Prostate gland (tissue), 2 donors: Measurements from ENCODE around the gene DCP1B.

ENCODE experiments used
- POLR2A ChIP-seq: fragments of 450-650 bp; IDR thresholded peaks from one replicate; pipeline ENCODE4 v1.6.1; 2016; ENCODE audit warnings: antibody characterized with exemption, mild to moderate bottlenecking
- TF ChIP-seq, protein P1 (sequence below), 4 experiments: fragments of 200-600 bp in 2 of 4; fragments of 450-650 bp in 2 of 4; sonication (generic) in 2 of 4; IDR thresholded peaks; 1 replicate in 3 of 4; 2 replicates in 1 of 4; pipeline ENCODE4 v1.5.1; 2016 to 2019; ENCODE audit warnings: antibody characterized with exemption in 4 of 4, mild to moderate bottlenecking in 2 of 4, moderate library complexity in 2 of 4

DNA sequence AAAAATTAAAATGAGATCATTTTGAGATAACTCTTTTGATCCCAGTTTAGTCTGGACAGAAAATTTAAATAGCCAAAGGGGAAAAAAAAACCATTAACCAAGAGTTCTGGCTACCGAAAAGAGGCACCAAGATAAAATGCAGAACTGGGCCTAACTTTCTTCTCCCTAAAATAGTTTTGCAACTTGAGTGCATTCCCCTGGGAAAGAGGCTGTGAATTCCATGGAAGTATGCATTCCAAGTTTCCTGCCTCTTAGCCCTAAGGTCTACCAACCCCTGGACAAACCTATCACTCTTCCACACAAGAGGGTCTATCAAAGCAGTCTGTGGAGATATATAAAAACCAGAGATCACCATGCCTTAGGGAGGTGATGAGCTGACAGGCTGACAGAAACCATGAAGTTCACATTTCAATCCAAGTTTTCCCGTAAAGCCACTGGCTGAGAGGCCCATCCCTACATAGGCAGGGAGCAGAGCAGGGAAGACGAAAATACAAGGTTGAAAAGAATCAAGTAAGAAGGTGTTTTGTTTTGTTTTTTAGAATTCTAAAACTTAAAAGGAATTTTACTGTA is 33.8 kb downstream of the DCP1B start:
- TF ChIP-seq, protein P1, sequence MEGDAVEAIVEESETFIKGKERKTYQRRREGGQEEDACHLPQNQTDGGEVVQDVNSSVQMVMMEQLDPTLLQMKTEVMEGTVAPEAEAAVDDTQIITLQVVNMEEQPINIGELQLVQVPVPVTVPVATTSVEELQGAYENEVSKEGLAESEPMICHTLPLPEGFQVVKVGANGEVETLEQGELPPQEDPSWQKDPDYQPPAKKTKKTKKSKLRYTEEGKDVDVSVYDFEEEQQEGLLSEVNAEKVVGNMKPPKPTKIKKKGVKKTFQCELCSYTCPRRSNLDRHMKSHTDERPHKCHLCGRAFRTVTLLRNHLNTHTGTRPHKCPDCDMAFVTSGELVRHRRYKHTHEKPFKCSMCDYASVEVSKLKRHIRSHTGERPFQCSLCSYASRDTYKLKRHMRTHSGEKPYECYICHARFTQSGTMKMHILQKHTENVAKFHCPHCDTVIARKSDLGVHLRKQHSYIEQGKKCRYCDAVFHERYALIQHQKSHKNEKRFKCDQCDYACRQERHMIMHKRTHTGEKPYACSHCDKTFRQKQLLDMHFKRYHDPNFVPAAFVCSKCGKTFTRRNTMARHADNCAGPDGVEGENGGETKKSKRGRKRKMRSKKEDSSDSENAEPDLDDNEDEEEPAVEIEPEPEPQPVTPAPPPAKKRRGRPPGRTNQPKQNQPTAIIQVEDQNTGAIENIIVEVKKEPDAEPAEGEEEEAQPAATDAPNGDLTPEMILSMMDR (IDR thresholded peaks at IDR 0.05) = no peak
- no peak for TF ChIP-seq POLR2A
